ENCODE data around the gene SNAI3.

- TF ChIP-seq, protein P1, sequence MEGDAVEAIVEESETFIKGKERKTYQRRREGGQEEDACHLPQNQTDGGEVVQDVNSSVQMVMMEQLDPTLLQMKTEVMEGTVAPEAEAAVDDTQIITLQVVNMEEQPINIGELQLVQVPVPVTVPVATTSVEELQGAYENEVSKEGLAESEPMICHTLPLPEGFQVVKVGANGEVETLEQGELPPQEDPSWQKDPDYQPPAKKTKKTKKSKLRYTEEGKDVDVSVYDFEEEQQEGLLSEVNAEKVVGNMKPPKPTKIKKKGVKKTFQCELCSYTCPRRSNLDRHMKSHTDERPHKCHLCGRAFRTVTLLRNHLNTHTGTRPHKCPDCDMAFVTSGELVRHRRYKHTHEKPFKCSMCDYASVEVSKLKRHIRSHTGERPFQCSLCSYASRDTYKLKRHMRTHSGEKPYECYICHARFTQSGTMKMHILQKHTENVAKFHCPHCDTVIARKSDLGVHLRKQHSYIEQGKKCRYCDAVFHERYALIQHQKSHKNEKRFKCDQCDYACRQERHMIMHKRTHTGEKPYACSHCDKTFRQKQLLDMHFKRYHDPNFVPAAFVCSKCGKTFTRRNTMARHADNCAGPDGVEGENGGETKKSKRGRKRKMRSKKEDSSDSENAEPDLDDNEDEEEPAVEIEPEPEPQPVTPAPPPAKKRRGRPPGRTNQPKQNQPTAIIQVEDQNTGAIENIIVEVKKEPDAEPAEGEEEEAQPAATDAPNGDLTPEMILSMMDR (IDR thresholded peaks at IDR 0.05; ENCODE audit: insufficient read depth, low read length, poor library complexity, severe bottlenecking) = no peak
- TF ChIP-seq EZH2phosphoT487 (conservative IDR thresholded peaks at IDR 0.05; ENCODE audit: low read length) = no peak
Measured at GRCh38 chr16:88645941-88646340, 40.4 kb downstream of the SNAI3 start.

Data from SU-DHL-6 (cell line).